Esophagus mucosa (tissue), 1 donor: ENCODE measurements around the gene SERPINB4. TPM values are rescaled to one million over a fixed set of nuclear protein-coding genes. Genes with fewer than 3 reads are reported as not detected.

Experiments
- ATAC-seq: fragments of 200-7000 bp; cut with Tn5 transposase; one replicate; pipeline ENCODE4 v1.9.1; 2020
- total RNA-seq: library from RNA; stranded (reverse); gene quantifications from one replicate; pipeline ENCODE4 v1.2.4, GENCODE V29; 2023
- donor health status: DM: yes; HTN: yes; CAD: no.

SERPINB4 gene
- total RNA-seq, 1 donor from 2014 or later: 418 TPM

- no peak for ATAC-seq
Measured at GRCh38 chr18:63626431-63626830, 17.6 kb downstream of the SERPINB4 start.

- no peak for ATAC-seq
Measured at GRCh38 chr18:63624863-63625262, 19.2 kb downstream of the SERPINB4 start.

GRCh38 chr18:63619661-63620060 lies 24.4 kb downstream of the SERPINB4 start:
- no peak for ATAC-seq

- no peak for ATAC-seq
Measured at GRCh38 chr18:63617915-63618234, 26.2 kb downstream of the SERPINB4 start.

- no peak for ATAC-seq
Measured at GRCh38 chr18:63617049-63617914, 26.8 kb downstream of the SERPINB4 start.

- ATAC-seq: peak; percentile 72
Measured at GRCh38 chr18:63613420-63613819, 30.6 kb downstream of the SERPINB4 start.

GRCh38 chr18:63606526-63606925 lies 37.5 kb downstream of the SERPINB4 start:
- no peak for ATAC-seq

- peak; percentile 93 for ATAC-seq
Measured at GRCh38 chr18:63604791-63605567, 39.1 kb downstream of the SERPINB4 start.

- peak; percentile 69 for ATAC-seq
Measured at GRCh38 chr18:63603772-63604171, 40.3 kb downstream of the SERPINB4 start.

GRCh38 chr18:63603355-63603754 lies 40.7 kb downstream of the SERPINB4 start:
- ATAC-seq: no peak

GRCh38 chr18:63596964-63597363 lies 47.1 kb downstream of the SERPINB4 start:
- peak; percentile 9 for ATAC-seq

GRCh38 chr18:63592471-63592870 lies 51.6 kb downstream of the SERPINB4 start:
- no peak for ATAC-seq

GRCh38 chr18:63591725-63592124 lies 52.3 kb downstream of the SERPINB4 start:
- no peak for ATAC-seq

- no peak for ATAC-seq
Measured at GRCh38 chr18:63590966-63591695, 52.9 kb downstream of the SERPINB4 start.

GRCh38 chr18:63590373-63590772 lies 53.7 kb downstream of the SERPINB4 start:
- ATAC-seq: no peak

GRCh38 chr18:63588909-63589308 lies 55.1 kb downstream of the SERPINB4 start:
- ATAC-seq: no peak

Other genes with a start within 250 kb of the SERPINB4 start
- 135 TPM for gene VPS4B, start 221.8 kb downstream of the SERPINB4 start, total RNA-seq
- gene SERPINB5, start 167.3 kb downstream of the SERPINB4 start, total RNA-seq: 213 TPM
- 0.60 TPM for gene SERPINB12, start 101.9 kb downstream of the SERPINB4 start, total RNA-seq
- gene SERPINB13, start 56.9 kb downstream of the SERPINB4 start, total RNA-seq: 281 TPM
- 879 TPM for gene SERPINB3, start 17.6 kb upstream of the SERPINB4 start, total RNA-seq
- gene SERPINB11, start 58.7 kb upstream of the SERPINB4 start, total RNA-seq: 7.1 TPM
- 1.4 TPM for gene SERPINB7, start 131.2 kb upstream of the SERPINB4 start, total RNA-seq
- gene SERPINB2, start 243.4 kb upstream of the SERPINB4 start, total RNA-seq: 139 TPM